SK-N-MC (cell line): ENCODE data around the gene MS4A4A.
"Not testable (repeated sequence)": the region's sequence is repeated elsewhere in the genome, so short reads cannot be mapped to it uniquely, and the experiment has no call there.

Source experiments
- DNase-seq: peaks from one replicate; pipeline ENCODE4 v3.0.0-alpha.2; 2011; ENCODE audit warnings: low read depth, low spot score
- H3K27ac ChIP-seq: fragments of 200-600 bp; sonication (generic); 2 replicates; pipeline ENCODE4 v1.5.1; 2016; ENCODE audit warnings: mixed run types
- H3K36me3 ChIP-seq: fragments of 200-600 bp; sonication (generic); 2 replicates; pipeline ENCODE4 v1.6.1; 2017; ENCODE audit warnings: antibody characterized with exemption, low read length, mixed read lengths; ENCODE audit not compliant: insufficient read depth
- H3K4me3 ChIP-seq: fragments of 200-600 bp; sonication (generic); 2 replicates; pipeline ENCODE4 v1.5.1; 2016
- H3K9ac ChIP-seq: fragments of 200-600 bp; sonication (generic); 2 replicates; pipeline ENCODE4 v1.8.0; 2017; ENCODE audit warnings: mixed run types, mixed read lengths; ENCODE audit not compliant: insufficient read length
- H3K9me3 ChIP-seq: fragments of 200-600 bp; sonication (generic); 2 replicates; pipeline ENCODE4 v1.6.1; 2017; ENCODE audit warnings: low read depth, mild to moderate bottlenecking, antibody characterized with exemption, low read length, moderate library complexity, mixed read lengths
- EZH2 ChIP-seq: fragments of 200-600 bp; sonication (generic); IDR thresholded peaks from one replicate; pipeline ENCODE4 v1.6.1; 2017; ENCODE audit warnings: antibody characterized with exemption
- FOXP2 ChIP-seq: optimal IDR thresholded peaks from 2 replicates; pipeline ENCODE3; 2011; ENCODE audit warnings: mild to moderate bottlenecking, moderate library complexity; ENCODE audit not compliant: insufficient read depth; ENCODE audit errors: extremely low read length, control extremely low read depth
- POLR2AphosphoS5 ChIP-seq: IDR thresholded peaks from 2 replicates; pipeline ENCODE4 v1.6.1; 2012; ENCODE audit warnings: mild to moderate bottlenecking, low read depth, low read length, borderline replicate concordance

Gene MS4A4A

GRCh38 chr11:60257956-60258722 is 22.3 kb upstream of the MS4A4A start:
- DNase-seq = no peak
- no peaks in the 10 kb centered on the region for H3K36me3 ChIP-seq
- H3K9me3 ChIP-seq = no peaks in the 10 kb centered on the region

GRCh38 chr11:60261014-60261413 is 19.5 kb upstream of the MS4A4A start:
- no peak overlapping the region for H3K27ac ChIP-seq
- DNase-seq = no peak
- H3K9me3 ChIP-seq = no peaks in the 10 kb centered on the region
- no peaks in the 10 kb centered on the region for H3K36me3 ChIP-seq
- TF ChIP-seq FOXP2 (no peak), EZH2 (no peak), POLR2AphosphoS5 (no peak)
- H3K9ac ChIP-seq = no peak overlapping the region
- H3K4me3 ChIP-seq = no peak overlapping the region

More at GRCh38 chr11:60257956-60258722, 22.3 kb upstream of the MS4A4A start:
- TF ChIP-seq POLR2AphosphoS5 (no peak), FOXP2 (no peak), EZH2 (no peak)
- no peak overlapping the region for H3K27ac ChIP-seq
- no peak overlapping the region for H3K4me3 ChIP-seq
- H3K9ac ChIP-seq = no peak overlapping the region

- Histone ChIP-seq H3K9me3 (no peaks in the 10 kb centered on the region), H3K36me3 (no peaks in the 10 kb centered on the region), H3K9ac (no peak overlapping the region), H3K27ac (no peak overlapping the region), H3K4me3 (no peak overlapping the region)
- TF ChIP-seq EZH2 = no peak
- no peak for TF ChIP-seq FOXP2
- TF ChIP-seq POLR2AphosphoS5 = no peak
- no peak for DNase-seq
Observed at GRCh38 chr11:60263402-60263801, 17.1 kb upstream of the MS4A4A start.

- no peak for TF ChIP-seq EZH2
- no peak for TF ChIP-seq FOXP2
- no peak for TF ChIP-seq POLR2AphosphoS5
- DNase-seq = no peak
- Histone ChIP-seq H3K9ac (no peak overlapping the region), H3K27ac (no peak overlapping the region), H3K36me3 (no peaks in the 10 kb centered on the region), H3K4me3 (no peak overlapping the region), H3K9me3 (no peaks in the 10 kb centered on the region)
Observed at GRCh38 chr11:60264644-60265043, 15.8 kb upstream of the MS4A4A start.

GRCh38 chr11:60265373-60266214 is 14.9 kb upstream of the MS4A4A start:
- no peak overlapping the region for H3K9ac ChIP-seq
- no peak overlapping the region for H3K27ac ChIP-seq
- no peak for TF ChIP-seq POLR2AphosphoS5
- TF ChIP-seq FOXP2 = no peak
- no peak for TF ChIP-seq EZH2
- H3K36me3 ChIP-seq = no peaks in the 10 kb centered on the region
- no peak for DNase-seq
- no peaks in the 10 kb centered on the region for H3K9me3 ChIP-seq
- no peak overlapping the region for H3K4me3 ChIP-seq

GRCh38 chr11:60274416-60274815 is 6.0 kb upstream of the MS4A4A start:
- no peaks in the 10 kb centered on the region for H3K9me3 ChIP-seq
- no peak overlapping the region for H3K27ac ChIP-seq
- no peaks in the 10 kb centered on the region for H3K36me3 ChIP-seq
- TF ChIP-seq EZH2 = no peak
- TF ChIP-seq FOXP2 = no peak
- no peak for TF ChIP-seq POLR2AphosphoS5
- no peak overlapping the region for H3K4me3 ChIP-seq
- H3K9ac ChIP-seq = no peak overlapping the region
- DNase-seq = no peak

- TF ChIP-seq POLR2AphosphoS5 (no peak), EZH2 (no peak), FOXP2 (no peak)
- Histone ChIP-seq H3K27ac (no peak overlapping the region), H3K9me3 (no peaks in the 10 kb centered on the region), H3K4me3 (no peak overlapping the region), H3K36me3 (no peaks in the 10 kb centered on the region), H3K9ac (no peak overlapping the region)
- no peak for DNase-seq
Observed at GRCh38 chr11:60281485-60281884, 1.0 kb downstream of the MS4A4A start.

- H3K27ac ChIP-seq = no peak overlapping the region
- H3K9me3 ChIP-seq = no peaks in the 10 kb centered on the region
- no peak overlapping the region for H3K4me3 ChIP-seq
- no peak overlapping the region for H3K9ac ChIP-seq
- TF ChIP-seq FOXP2 = no peak
- TF ChIP-seq POLR2AphosphoS5 = no peak
- TF ChIP-seq EZH2 = no peak
- no peak for DNase-seq
- H3K36me3 ChIP-seq = no peaks in the 10 kb centered on the region
Observed at GRCh38 chr11:60282286-60282685, 1.8 kb downstream of the MS4A4A start.

- not testable (repeated sequence) for H3K4me3 ChIP-seq, H3K9ac ChIP-seq, H3K36me3 ChIP-seq, H3K27ac ChIP-seq, H3K9me3 ChIP-seq
- peak; percentile 3 for DNase-seq
Observed at GRCh38 chr11:60285411-60286126, 5.1 kb downstream of the MS4A4A start.
